ENCODE data around the gene BACH2.

The BACH2 gene

GRCh38 chr6:89930789-89931188, 365.9 kb downstream of the BACH2 start:
- DNase-seq (ENCODE audit: low read depth) = no peak
- no peak for TF ChIP-seq CTCF (conservative IDR thresholded peaks at IDR 0.05; ENCODE audit: control insufficient read depth, insufficient read depth, low read depth, low read length)
- H3K4me3 ChIP-seq (ENCODE audit: control insufficient read depth, low read depth, low read length) = no peak overlapping the region

- no peak for TF ChIP-seq CTCF (conservative IDR thresholded peaks at IDR 0.05; ENCODE audit: control insufficient read depth, insufficient read depth, low read depth, low read length)
- no peak overlapping the region for H3K4me3 ChIP-seq (ENCODE audit: control insufficient read depth, low read depth, low read length)
- peak; percentile 48 for DNase-seq (ENCODE audit: low read depth)
Observed at GRCh38 chr6:89928604-89929003, 368.0 kb downstream of the BACH2 start.

GRCh38 chr6:89927791-89928550, 368.7 kb downstream of the BACH2 start:
- peak; percentile 15 for DNase-seq (ENCODE audit: low read depth)
- no peak for TF ChIP-seq CTCF (conservative IDR thresholded peaks at IDR 0.05; ENCODE audit: control insufficient read depth, insufficient read depth, low read depth, low read length)
- no peak overlapping the region for H3K4me3 ChIP-seq (ENCODE audit: control insufficient read depth, low read depth, low read length)

- no peak overlapping the region for H3K4me3 ChIP-seq (ENCODE audit: control insufficient read depth, low read depth, low read length)
- no peak for TF ChIP-seq CTCF (conservative IDR thresholded peaks at IDR 0.05; ENCODE audit: control insufficient read depth, insufficient read depth, low read depth, low read length)
- DNase-seq (ENCODE audit: low read depth) = no peak
Observed at GRCh38 chr6:89927264-89927663, 369.4 kb downstream of the BACH2 start.

GRCh38 chr6:89925826-89926225, 370.8 kb downstream of the BACH2 start:
- H3K4me3 ChIP-seq (ENCODE audit: control insufficient read depth, low read depth, low read length) = no peak overlapping the region
- TF ChIP-seq CTCF (conservative IDR thresholded peaks at IDR 0.05; ENCODE audit: control insufficient read depth, insufficient read depth, low read depth, low read length) = no peak
- peak; percentile 59 for DNase-seq (ENCODE audit: low read depth)

- DNase-seq (ENCODE audit: low read depth) = no peak
- H3K4me3 ChIP-seq (ENCODE audit: control insufficient read depth, low read depth, low read length) = no peak overlapping the region
- no peak for TF ChIP-seq CTCF (conservative IDR thresholded peaks at IDR 0.05; ENCODE audit: control insufficient read depth, insufficient read depth, low read depth, low read length)
Observed at GRCh38 chr6:89924231-89924630, 372.4 kb downstream of the BACH2 start.
